HG02840 (cell line): ENCODE measurements around the gene SLC6A12.
"Not testable (repeated sequence)": the region's sequence is repeated elsewhere in the genome, so short reads cannot be mapped to it uniquely, and the experiment has no call there.

Source experiments
- ATAC-seq: cut with Tn5 transposase; IDR thresholded peaks from one replicate; pipeline ENCODE4 v1.9.1; 2021; ENCODE audit warnings: mild to moderate bottlenecking, moderate library complexity, moderate number of reproducible peaks; ENCODE audit not compliant: unreplicated experiment, low FRiP score

The SLC6A12 gene

GRCh38 chr12:202081-202731, 11.8 kb downstream of the SLC6A12 start:
- ATAC-seq = no peak

- no peak for ATAC-seq
Observed at GRCh38 chr12:201361-201760, 12.6 kb downstream of the SLC6A12 start.

DNA sequence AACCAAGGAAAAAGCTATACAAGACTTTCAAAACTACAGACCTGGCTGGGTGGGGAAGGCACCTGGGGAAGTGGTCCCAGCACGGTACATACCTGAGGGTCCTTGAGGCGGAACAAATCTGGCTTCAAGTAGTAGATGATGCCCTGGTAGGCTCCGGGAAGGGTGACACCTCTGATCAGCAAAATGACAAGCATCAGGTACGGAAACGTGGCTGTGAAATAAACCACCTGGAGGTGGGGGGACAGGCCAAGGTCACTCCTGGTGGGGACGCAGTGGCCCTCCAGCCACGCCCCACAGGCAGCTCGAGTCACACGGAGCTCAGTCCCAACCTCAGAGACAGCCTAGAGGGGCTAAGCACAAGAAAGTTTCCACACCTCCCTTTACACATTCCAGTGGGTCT, 15.3 kb downstream of the SLC6A12 start:
- no peak for ATAC-seq

DNA sequence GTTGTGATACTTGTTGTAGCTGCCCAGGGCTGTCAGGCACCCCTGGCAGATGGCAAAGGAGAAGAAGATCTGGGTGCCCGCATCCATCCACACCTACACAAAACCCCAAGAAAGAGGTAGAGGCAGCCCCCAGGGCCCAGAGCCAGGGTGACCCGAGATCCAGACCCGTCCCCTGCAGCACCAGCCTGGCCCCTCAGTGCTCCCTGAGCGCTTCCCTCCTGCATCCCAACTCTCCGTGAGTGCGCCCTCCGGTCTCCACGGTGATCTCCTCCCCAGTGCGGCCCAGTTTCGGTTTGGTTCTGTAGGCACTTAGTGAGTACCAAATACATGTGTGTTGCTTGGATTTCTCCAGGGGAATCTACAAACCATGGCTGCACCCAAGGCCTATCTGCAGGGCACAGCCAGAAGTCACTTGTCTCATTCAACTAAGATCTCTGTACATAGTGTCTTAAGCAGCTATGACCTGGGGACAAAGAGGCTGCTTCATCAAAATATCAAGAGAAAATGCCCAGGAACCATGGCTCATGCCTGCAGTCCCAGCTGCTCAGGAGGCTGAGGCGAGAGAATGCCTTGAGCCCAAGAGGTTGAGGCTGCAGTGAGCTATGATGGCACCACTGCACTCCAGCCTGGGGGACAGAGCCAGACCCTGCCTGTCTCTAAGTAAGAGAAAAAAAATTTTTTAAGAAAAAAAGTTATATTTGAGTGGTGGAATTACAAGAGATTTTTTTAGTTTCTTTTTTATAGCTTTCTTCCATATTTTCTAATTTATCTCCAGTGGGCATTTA, 15.9 kb downstream of the SLC6A12 start:
- ATAC-seq = no peak

- no peak for ATAC-seq
Observed at GRCh38 chr12:197347-197746, 16.6 kb downstream of the SLC6A12 start.

DNA sequence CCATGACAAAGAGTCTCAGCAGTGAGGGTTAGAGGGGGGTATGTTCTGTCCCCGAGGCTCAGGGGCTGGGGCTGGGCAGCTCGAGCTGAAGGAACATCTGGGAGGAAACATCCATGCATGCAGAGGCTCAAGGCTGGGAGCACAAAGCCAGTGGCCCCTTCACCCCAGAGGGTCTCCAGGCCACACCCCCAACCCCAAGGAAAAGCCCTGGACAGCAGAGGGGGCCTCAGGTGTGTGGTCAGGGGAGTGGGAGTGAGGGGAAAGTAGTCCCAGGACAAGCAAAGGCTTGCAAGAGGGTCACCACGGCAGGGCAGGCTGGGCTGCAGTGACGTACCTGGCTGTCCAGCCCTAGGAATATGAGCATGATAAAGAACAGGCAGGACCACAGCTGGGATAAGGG, 17.5 kb downstream of the SLC6A12 start:
- no peak for ATAC-seq

GRCh38 chr12:195951-196350, 18.0 kb downstream of the SLC6A12 start:
- no peak for ATAC-seq

DNA sequence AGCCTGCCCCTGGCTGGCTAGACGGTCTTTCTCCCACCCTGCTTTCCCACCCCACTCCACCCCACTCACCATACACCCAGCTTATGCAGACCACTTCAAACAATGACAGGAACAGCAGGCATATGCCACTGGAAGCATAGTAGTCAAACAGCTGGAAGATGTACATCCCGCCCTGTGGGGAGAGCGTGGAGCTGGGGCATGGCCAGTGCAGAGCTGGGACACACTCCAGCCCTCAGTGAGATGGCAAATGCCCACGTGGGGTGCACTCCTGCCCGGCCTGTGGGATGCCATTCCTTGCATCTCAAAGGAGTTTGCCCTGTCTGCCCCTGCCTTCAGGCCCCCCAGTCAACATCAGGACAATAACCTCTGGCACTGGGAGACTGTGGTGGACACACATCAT, 18.8 kb downstream of the SLC6A12 start:
- ATAC-seq = no peak

DNA sequence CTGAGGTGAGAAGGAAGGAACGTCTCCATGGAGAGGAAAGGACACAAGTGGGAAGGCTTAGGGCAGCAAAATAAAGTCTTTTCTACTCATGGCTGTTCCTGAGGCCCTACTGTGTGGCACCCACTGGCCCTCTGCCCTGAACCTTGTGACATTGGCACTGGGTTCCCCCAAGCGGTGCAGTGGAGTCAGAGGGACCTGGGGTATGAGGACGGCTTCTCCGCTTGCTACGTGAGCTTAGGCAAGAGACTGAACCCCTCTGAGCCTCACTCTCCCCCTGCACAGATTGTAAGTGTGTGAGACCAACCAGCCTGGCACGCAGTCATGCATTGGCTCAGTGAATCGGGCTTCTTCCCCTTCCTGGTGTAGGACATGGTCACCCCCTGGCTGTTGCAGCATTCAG, 19.7 kb downstream of the SLC6A12 start:
- no peak for ATAC-seq

DNA sequence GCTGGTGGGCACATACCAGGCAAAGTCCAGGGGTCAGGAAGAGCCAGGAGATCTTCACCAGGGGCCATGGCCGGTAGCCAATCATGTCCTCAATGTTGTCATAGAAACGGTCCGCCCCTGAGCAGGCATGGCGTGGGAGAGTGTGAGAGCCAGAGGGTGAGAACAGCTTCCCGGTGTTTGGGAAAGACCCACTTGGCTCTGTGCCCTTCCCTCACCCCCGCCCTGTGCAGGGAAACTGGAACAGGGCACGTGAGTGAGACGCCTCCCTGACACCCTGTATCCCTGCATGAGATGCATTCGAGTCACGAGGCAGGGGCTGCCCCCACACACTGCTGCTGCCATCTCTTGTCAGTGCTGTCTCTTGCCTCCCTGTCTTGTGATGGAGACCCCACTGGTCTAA, 20.7 kb downstream of the SLC6A12 start:
- ATAC-seq = no peak

DNA sequence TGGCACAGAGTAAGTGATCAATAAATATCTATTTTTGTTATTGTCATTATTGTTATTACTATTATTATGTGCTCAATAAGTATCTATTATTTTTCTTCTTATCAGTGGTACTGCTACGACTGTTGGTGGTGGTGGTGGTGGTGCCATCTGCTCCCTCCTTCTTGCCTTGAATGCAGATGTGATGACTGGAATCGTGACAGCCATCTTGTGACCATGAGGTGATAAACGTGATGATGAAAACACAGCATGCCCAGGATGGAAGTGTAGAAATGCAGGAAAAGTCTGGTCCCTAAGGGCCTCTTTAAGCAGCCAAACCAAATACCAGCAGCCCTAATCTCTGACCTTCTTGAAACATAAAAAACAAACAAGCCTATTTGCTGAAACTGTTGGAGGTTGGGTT, 22.4 kb downstream of the SLC6A12 start:
- ATAC-seq = no peak

GRCh38 chr12:190881-191280, 23.1 kb downstream of the SLC6A12 start:
- ATAC-seq = no peak

DNA sequence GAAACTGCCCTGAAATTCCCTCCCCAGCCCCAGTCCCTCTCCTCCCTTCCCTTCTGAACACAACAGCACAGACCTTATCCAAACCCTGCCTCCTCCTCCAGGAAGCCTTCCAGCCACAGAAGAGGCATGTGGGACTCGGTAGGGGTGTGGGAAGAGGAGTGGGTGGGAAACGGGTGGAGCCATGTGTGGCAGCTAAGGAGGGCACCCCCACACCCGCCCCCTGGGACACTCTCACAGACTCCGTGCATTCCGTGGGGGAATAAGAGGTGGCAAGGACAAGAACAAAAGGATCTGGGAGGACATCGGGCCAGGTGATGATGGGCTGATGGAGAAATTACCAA, 24.4 kb downstream of the SLC6A12 start:
- ATAC-seq = no peak

DNA sequence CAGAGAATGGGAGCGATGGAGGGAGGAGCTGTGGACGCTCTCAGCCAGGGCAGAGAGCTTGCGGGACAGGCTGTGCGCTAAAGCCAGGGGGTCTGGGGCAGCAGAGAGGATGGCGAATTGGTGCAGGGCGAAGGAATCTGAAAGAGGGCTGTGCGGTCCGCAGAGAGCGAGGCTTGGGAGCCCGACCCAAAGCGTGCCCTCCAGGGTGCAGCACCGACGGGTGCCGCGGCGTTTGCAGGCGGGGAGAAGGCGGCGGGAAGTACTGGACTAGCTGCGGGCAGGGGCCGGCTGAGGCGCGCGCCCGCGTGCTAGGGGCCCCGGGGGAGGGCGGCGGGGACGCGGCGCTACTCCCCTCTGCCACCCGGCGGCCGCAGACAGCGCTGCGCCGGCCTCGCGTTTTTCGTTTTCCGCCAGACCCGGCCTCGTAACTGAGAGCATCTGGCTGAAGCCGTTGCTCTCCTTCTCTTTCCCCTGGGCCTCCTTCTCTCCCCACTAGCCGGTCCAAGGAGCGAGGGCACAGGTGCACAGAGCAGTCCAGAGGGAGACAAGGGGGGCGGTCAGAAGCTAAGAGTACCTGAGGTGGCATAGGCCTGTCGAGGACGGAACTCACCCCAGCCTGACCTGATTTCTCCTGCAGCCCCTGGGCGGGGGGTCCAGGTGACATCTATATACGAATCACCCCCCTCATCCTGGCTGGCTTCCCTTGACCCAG, 24.9 kb downstream of the SLC6A12 start:
- ATAC-seq = no peak

GRCh38 chr12:187986-188909, 25.7 kb downstream of the SLC6A12 start:
- not testable (repeated sequence) for ATAC-seq

- ATAC-seq = no peak
Observed at GRCh38 chr12:186006-186625, 27.8 kb downstream of the SLC6A12 start.

GRCh38 chr12:185576-185955, 28.4 kb downstream of the SLC6A12 start:
- no peak for ATAC-seq

- no peak for ATAC-seq
Observed at GRCh38 chr12:184811-185575, 29.0 kb downstream of the SLC6A12 start.

GRCh38 chr12:182381-182892, 31.5 kb downstream of the SLC6A12 start:
- ATAC-seq = no peak
